CD14-positive monocyte (primary cell): Measurements from ENCODE around the gene UVRAG. TPM values are rescaled to one million over a fixed set of nuclear protein-coding genes. Genes with fewer than 3 reads are reported as not detected.

Source experiments
- DNase-seq, 3 donors: peaks; one replicate each; pipeline ENCODE4 v3.0.0-alpha.2; 2011 to 2022
- H2AFZ ChIP-seq: 2 replicates; pipeline ENCODE4 v1.6.0; 2012; ENCODE audit warnings: mild to moderate bottlenecking, low read depth, low read length, inconsistent platforms; ENCODE audit not compliant: insufficient read depth, poor library complexity, severe bottlenecking
- H3K27ac ChIP-seq, 2 donors: 1 replicate in 1 of 2; 2 replicates in 1 of 2; pipeline ENCODE4 v1.5.1; 2012 to 2013; ENCODE audit warnings: low read length in 2 of 2, control low read depth in 1 of 2, inconsistent platforms in 1 of 2, low read depth in 1 of 2, mild to moderate bottlenecking in 1 of 2
- H3K27me3 ChIP-seq, 2 donors: one replicate each; pipeline versions ENCODE4 v1.6.0 to v1.6.1; 2011 to 2013; ENCODE audit warnings: low read length in 2 of 2; ENCODE audit not compliant: control insufficient read depth in 2 of 2, insufficient read depth in 2 of 2
- H3K36me3 ChIP-seq, 2 donors: replicated peaks in 1 of 2; 1 replicate in 1 of 2; 2 replicates in 1 of 2; pipeline versions ENCODE4 v1.5.1 to v1.6.1; 2012 to 2013; ENCODE audit warnings: low read length in 2 of 2, control low read depth in 1 of 2, inconsistent platforms in 1 of 2, mild to moderate bottlenecking in 1 of 2; ENCODE audit not compliant: insufficient read depth in 2 of 2, control insufficient read depth in 1 of 2
- H3K4me1 ChIP-seq, 2 donors: 1 replicate in 1 of 2; 2 replicates in 1 of 2; pipeline versions ENCODE4 v1.5.1 to v1.6.1; 2012 to 2013; ENCODE audit warnings: low read length in 2 of 2, control low read depth in 1 of 2, inconsistent platforms in 1 of 2, mild to moderate bottlenecking in 1 of 2, moderate library complexity in 1 of 2; ENCODE audit not compliant: insufficient read depth in 2 of 2, control insufficient read depth in 1 of 2
- H3K4me2 ChIP-seq: replicated peaks from 2 replicates; pipeline ENCODE3; 2012; ENCODE audit warnings: low read length, moderate library complexity, mild to moderate bottlenecking; ENCODE audit not compliant: poor library complexity, severe bottlenecking; ENCODE audit errors: extremely low read depth
- H3K4me3 ChIP-seq, 3 experiments: fragments of 200-600 bp in 1 of 3; sonication (generic) in 1 of 3; replicated peaks in 1 of 3; 1 replicate in 2 of 3; 2 replicates in 1 of 3; pipeline ENCODE4 v1.5.1; 2011 to 2013; ENCODE audit warnings: low read length in 3 of 3, mild to moderate bottlenecking in 3 of 3, control low read depth in 2 of 3, low read depth in 2 of 3, inconsistent platforms in 1 of 3, moderate library complexity in 1 of 3
- H3K79me2 ChIP-seq: 2 replicates; pipeline ENCODE4 v1.6.0; 2012; ENCODE audit warnings: mild to moderate bottlenecking, control low read depth, inconsistent platforms, low read length, moderate library complexity; ENCODE audit not compliant: insufficient read depth
- H3K9ac ChIP-seq: 2 replicates; pipeline ENCODE4 v1.6.0; 2017; ENCODE audit warnings: low read length, mild to moderate bottlenecking; ENCODE audit not compliant: insufficient read depth, poor library complexity, severe bottlenecking
- H3K9me3 ChIP-seq, 2 donors: replicated peaks in 1 of 2; 1 replicate in 1 of 2; 2 replicates in 1 of 2; pipeline versions ENCODE4 v1.5.1 to v1.6.1; 2012 to 2013; ENCODE audit warnings: low read length in 2 of 2, control low read depth in 1 of 2; ENCODE audit not compliant: control insufficient read depth in 1 of 2, insufficient read depth in 1 of 2
- H4K20me1 ChIP-seq: 2 replicates; pipeline ENCODE4 v1.6.0; 2012; ENCODE audit warnings: mild to moderate bottlenecking, low read length, control low read depth, moderate library complexity; ENCODE audit not compliant: insufficient read depth
- H3K27ac Mint-ChIP-seq, 7 donors: one replicate each; pipeline ENCODE4 v1.8.0; 2020; ENCODE audit warnings: mild to moderate bottlenecking in 7 of 7, mixed read lengths in 7 of 7, moderate library complexity in 6 of 7, inconsistent platforms in 2 of 7
- H3K27me3 Mint-ChIP-seq, 3 donors: one replicate each; pipeline ENCODE4 v1.8.0; 2021 to 2022; ENCODE audit warnings: low read depth in 3 of 3, mild to moderate bottlenecking in 3 of 3, mixed read lengths in 3 of 3, moderate library complexity in 3 of 3, inconsistent platforms in 1 of 3
- H3K36me3 Mint-ChIP-seq, 2 donors: one replicate each; pipeline ENCODE4 v1.8.0; 2020; ENCODE audit warnings: mixed read lengths in 2 of 2, inconsistent platforms in 1 of 2, mild to moderate bottlenecking in 1 of 2
- H3K4me1 Mint-ChIP-seq: one replicate; pipeline ENCODE4 v1.8.0; 2020; ENCODE audit warnings: mild to moderate bottlenecking, mixed read lengths
- H3K4me3 Mint-ChIP-seq, 2 donors: one replicate each; pipeline ENCODE4 v1.8.0; 2020; ENCODE audit warnings: mild to moderate bottlenecking in 2 of 2, mixed read lengths in 2 of 2, moderate library complexity in 1 of 2
- H3K9me3 Mint-ChIP-seq, 7 donors: one replicate each; pipeline ENCODE4 v1.8.0; 2020 to 2022; ENCODE audit warnings: mixed read lengths in 7 of 7, mild to moderate bottlenecking in 6 of 7, moderate library complexity in 6 of 7, inconsistent platforms in 2 of 7
- CTCF ChIP-seq: fragments of 200-600 bp; IDR thresholded peaks from one replicate; pipeline ENCODE4 v1.8.0; 2022; ENCODE audit warnings: antibody characterized with exemption, mild to moderate bottlenecking
- WGBS: methylation state at CpG from one replicate; pipeline ENCODE4 v1.1.5; 2013; ENCODE audit warnings: missing lambda C conversion rate; ENCODE audit not compliant: insufficient coverage; 5-methylcytosine and 5-hydroxymethylcytosine counted together
- intact Hi-C, 2 donors: fragments of 100-400 bp; cut with micrococcal nuclease; formaldehyde crosslinking; loops; one replicate each; pipeline versions ENCODE4 v1.15.0 to v1.15.1; 2023
- polyA plus RNA-seq, 3 donors: library from polyadenylated mRNA; depleted of rRNA in 1 of 3; unstranded in 2 of 3; stranded (reverse) in 1 of 3; fragments of 300-500 nt in 2 of 3; fragments of >200 nt in 1 of 3; fragmentation: Illumina TruSeq in 2 of 3; gene quantifications; 1 replicate in 2 of 3; 2 replicates in 1 of 3; pipeline ENCODE4 v1.2.3, GENCODE V29; 2012 to 2021

UVRAG gene
- polyA plus RNA-seq, 3 donors, result 13.7 to 20.5 (median 20.0) TPM

DNA sequence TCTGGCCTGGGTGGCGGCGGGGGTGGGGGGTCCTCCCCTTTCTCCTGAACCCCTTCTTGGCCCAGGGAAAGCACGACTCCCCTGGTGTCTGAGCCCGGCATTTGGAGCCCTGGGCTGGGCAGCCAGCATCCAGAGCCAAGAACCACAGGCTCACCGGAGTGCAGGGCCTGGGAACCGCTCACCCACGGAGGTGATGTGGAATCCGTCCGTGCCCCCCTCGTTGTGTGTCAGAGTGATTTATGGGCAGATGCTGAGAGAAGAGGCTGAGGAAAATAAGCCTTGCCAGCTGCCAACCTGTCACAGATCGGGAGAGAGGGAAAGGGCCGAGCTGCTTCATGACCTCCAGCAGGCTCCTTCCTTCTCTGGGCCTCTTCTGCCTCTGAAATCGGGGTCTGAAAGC lies 357.6 kb downstream of the UVRAG start:
- no peak overlapping the region for H3K4me3 ChIP-seq
- Mint-ChIP-seq H3K4me1 (no peaks in the 10 kb centered on the region), H3K27me3 (peaks cover 0 to 7% (median 3%) of the 10 kb centered on the region in 3 donors), H3K9me3 (no peaks in the 10 kb centered on the region), H3K36me3 (no peaks in the 10 kb centered on the region), H3K27ac (no peak overlapping the region), H3K4me3 (no peak overlapping the region)
- H3K4me1 ChIP-seq, result no peaks in the 10 kb centered on the region
- H3K27ac ChIP-seq, result no peak overlapping the region
- no peaks in the 10 kb centered on the region for H3K27me3 ChIP-seq
- TF ChIP-seq CTCF, result no peak
- H3K9ac ChIP-seq, result no peak overlapping the region
- H3K9me3 ChIP-seq, result no peaks in the 10 kb centered on the region
- no peaks in the 10 kb centered on the region for H3K36me3 ChIP-seq
- no peak for DNase-seq
- H2AFZ ChIP-seq, result no peak overlapping the region
- WGBS, result 87% methylated on average over 12 of the region's 13 CpGs
- no peaks in the 10 kb centered on the region for H3K79me2 ChIP-seq
- intact Hi-C loops, result no loop called here
- H4K20me1 ChIP-seq, result no peaks in the 10 kb centered on the region
- no peak overlapping the region for H3K4me2 ChIP-seq

DNA sequence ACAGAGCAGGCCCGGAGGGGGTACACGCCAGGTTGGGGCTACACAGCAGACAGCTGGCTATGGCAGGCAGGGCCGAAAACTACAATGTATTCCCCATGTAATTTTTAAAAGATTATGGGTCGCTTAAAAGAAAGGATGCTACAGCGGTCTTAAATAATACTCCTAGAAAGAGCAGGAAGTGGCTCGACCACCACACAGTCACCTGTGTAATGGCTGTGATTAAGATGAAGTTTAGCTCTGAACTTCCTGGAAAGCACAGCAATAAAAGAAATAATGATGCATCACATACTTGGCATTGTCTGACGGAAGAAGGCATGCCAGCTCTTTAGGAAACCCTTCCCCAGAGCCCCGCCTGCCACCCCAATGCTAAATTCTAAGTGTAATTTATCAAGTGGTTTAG lies 358.7 kb downstream of the UVRAG start:
- no peak overlapping the region for H3K9ac ChIP-seq
- TF ChIP-seq CTCF, result no peak
- no peak overlapping the region for H3K4me2 ChIP-seq
- no peaks in the 10 kb centered on the region for H3K36me3 Mint-ChIP-seq
- no peaks in the 10 kb centered on the region for H3K79me2 ChIP-seq
- H3K4me1 ChIP-seq, result no peaks in the 10 kb centered on the region
- no peaks in the 10 kb centered on the region for H3K9me3 Mint-ChIP-seq
- no peak overlapping the region for H2AFZ ChIP-seq
- no peaks in the 10 kb centered on the region for H3K9me3 ChIP-seq
- H3K36me3 ChIP-seq, result no peaks in the 10 kb centered on the region
- no peak overlapping the region for H3K27ac Mint-ChIP-seq
- WGBS, result 92% methylated on average over 4 of the region's 8 CpGs
- H3K4me3 ChIP-seq, result no peak overlapping the region
- H3K27me3 ChIP-seq, result no peaks in the 10 kb centered on the region
- no peak for DNase-seq
- H4K20me1 ChIP-seq, result no peaks in the 10 kb centered on the region
- H3K27me3 Mint-ChIP-seq, result peaks cover 0 to 3% (median 1%) of the 10 kb centered on the region in 3 donors
- no peak overlapping the region for H3K4me3 Mint-ChIP-seq
- no peaks in the 10 kb centered on the region for H3K4me1 Mint-ChIP-seq
- intact Hi-C loops, result no loop called here
- H3K27ac ChIP-seq, result no peak overlapping the region
